Kidney capillary endothelial cell (primary cell): Measurements from ENCODE around the gene EZH2.

Source experiments
- DNase-seq: peaks from one replicate; pipeline ENCODE4 v3.0.0-alpha.2; 2018; ENCODE audit warnings: low spot score

Gene EZH2

GRCh38 chr7:148854983-148855382 lies 29.1 kb downstream of the EZH2 start:
- no peak for DNase-seq

- no peak for DNase-seq
Observed at GRCh38 chr7:148852272-148852671, 31.8 kb downstream of the EZH2 start.

GRCh38 chr7:148850564-148850963 lies 33.5 kb downstream of the EZH2 start:
- no peak for DNase-seq

- DNase-seq, result no peak
Observed at GRCh38 chr7:148849393-148850098, 34.5 kb downstream of the EZH2 start.

- DNase-seq, result no peak
Observed at GRCh38 chr7:148847815-148848734, 36.0 kb downstream of the EZH2 start.

- no peak for DNase-seq
Observed at GRCh38 chr7:148838905-148839304, 45.2 kb downstream of the EZH2 start.

GRCh38 chr7:148835854-148836253 lies 48.2 kb downstream of the EZH2 start:
- no peak for DNase-seq

- DNase-seq, result no peak
Observed at GRCh38 chr7:148834605-148835004, 49.5 kb downstream of the EZH2 start.

- no peak for DNase-seq
Observed at GRCh38 chr7:148831782-148832181, 52.3 kb downstream of the EZH2 start.

GRCh38 chr7:148830897-148831692 lies 53.0 kb downstream of the EZH2 start:
- no peak for DNase-seq

- no peak for DNase-seq
Observed at GRCh38 chr7:148828965-148829364, 55.1 kb downstream of the EZH2 start.

- no peak for DNase-seq
Observed at GRCh38 chr7:148825338-148825737, 58.8 kb downstream of the EZH2 start.

- no peak for DNase-seq
Observed at GRCh38 chr7:148824864-148825263, 59.2 kb downstream of the EZH2 start.

- DNase-seq, result no peak
Observed at GRCh38 chr7:148821422-148821821, 62.7 kb downstream of the EZH2 start.

- peak; percentile 61 for DNase-seq
Observed at GRCh38 chr7:148819697-148820360, 64.3 kb downstream of the EZH2 start.

- no peak for DNase-seq
Observed at GRCh38 chr7:148815612-148816011, 68.5 kb downstream of the EZH2 start.

GRCh38 chr7:148814922-148815559 lies 69.0 kb downstream of the EZH2 start:
- no peak for DNase-seq

- DNase-seq, result no peak
Observed at GRCh38 chr7:148813890-148814289, 70.2 kb downstream of the EZH2 start.

- DNase-seq, result no peak
Observed at GRCh38 chr7:148811892-148812291, 72.2 kb downstream of the EZH2 start.

GRCh38 chr7:148809856-148810255 lies 74.2 kb downstream of the EZH2 start:
- DNase-seq, result no peak

- no peak for DNase-seq
Observed at GRCh38 chr7:148807436-148807835, 76.7 kb downstream of the EZH2 start.
